Islet of Langerhans (tissue), 1 donor: ENCODE data around the gene SLC2A8.

Experiments
- FAIRE-seq: peaks from one replicate; lab custom pipeline; 2011; peaks lifted over from hg19 to GRCh38; lab: Jason Lieb, UNC

The SLC2A8 gene

DNA sequence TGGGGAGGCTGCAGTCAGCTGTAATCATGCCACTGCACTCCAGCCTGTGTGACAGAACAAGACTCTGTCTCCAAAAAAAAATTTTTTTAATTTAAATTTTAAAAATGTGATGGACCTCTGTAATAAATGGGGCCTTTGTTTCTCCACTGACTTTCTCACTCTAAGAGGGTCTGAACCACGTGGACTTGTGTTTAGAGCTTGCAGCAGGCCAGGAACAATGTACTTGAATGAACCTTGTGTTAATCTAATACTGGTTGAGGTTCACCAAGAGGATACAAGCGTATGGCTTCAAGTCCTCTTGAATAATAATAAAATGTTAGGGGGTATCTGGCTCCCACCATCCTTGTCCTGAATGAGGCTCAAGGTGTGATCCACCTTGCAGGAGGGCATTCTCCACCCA is 14.4 kb upstream of the SLC2A8 start:
- FAIRE-seq: no peak

DNA sequence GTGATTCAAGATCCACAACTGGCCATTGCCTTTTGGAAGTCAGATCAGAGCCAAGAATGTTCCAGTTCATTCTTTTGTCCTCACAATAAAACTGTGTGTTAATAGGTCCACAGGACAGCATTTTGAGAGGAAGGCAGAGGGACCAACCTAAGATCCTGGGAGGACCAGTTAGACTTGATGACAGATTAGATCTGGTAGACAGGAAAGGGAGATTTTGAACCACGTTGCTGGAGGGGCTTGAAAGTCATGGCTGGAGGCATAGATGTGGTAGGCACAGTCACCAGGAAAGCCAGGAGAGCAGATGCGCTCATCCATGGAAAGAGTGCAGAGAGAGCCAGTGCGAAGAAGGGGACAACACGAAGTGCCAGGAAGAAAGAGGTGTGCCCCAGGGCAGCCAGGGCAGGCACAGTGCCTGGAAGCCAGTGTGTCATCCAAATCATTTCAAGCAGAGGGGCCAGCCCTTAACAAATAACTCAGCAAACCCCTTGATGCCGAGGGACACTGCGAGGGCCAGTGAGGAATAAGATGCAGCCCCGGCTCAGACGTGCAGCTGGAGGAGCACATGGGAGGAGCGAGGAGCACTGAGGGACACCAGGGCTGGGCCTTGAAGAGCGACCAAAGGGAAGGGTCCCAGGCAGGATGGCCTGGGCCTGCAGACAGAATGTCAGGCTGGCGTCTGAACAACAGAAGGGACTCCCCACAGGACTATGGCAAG is 12.8 kb upstream of the SLC2A8 start:
- FAIRE-seq: no peak

DNA sequence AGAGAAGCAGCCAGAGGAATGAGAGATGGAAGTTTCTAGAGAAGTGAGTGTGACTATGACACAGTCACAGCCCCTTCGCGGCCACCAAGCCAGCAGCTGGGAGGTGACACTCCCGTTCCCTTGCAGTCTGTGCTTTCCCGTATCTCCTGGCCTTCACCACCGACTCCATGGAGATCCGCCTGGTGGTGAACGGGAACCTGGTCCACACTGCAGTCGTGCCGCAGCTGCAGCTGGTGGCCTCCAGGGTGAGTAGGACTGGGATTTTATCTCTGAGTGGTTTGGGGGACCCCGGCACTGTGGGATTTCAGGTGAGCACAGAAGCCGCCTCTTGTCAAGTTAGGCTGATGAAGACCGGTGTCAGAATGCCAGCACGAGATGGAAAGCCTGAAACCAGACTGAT is 12.1 kb upstream of the SLC2A8 start:
- FAIRE-seq: no peak

DNA sequence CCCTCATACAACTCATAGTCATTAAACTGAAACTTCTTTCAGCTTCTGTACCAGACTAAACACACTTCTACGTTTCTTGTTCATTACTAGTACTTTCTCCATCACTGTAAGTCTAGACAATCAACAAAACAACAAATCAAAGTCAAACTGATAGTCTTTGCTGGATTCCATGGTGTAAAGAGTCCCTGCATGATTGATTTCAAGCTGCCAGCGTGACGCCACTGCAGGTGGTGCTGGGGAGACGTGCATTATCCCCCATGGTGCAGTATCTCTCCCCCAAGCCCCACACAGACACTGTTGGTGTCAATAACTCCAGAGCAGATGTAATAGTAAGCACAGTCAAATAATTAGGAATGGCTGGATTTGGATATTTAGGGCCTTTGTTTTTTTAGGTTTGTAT is 10.7 kb upstream of the SLC2A8 start:
- no peak for FAIRE-seq

DNA sequence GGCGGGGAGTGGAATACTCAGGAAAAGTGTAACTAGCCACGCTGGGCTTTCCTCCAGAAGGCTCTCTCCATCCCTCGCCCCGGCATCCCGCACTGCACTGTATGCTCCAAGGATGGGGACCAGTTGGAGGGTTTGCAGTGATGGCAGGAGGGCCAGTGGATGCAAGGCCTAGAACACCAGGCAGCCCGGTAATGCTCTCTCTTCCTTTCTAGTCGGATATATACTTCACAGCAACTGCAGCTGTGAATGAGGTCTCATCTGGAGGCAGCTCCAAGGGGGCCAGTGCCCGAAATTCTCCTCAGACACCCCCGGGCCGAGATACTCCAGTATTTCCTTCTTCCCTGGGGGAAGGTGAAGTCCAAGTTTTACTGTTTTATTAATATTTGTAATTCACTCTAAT is 10.0 kb upstream of the SLC2A8 start:
- FAIRE-seq: no peak

DNA sequence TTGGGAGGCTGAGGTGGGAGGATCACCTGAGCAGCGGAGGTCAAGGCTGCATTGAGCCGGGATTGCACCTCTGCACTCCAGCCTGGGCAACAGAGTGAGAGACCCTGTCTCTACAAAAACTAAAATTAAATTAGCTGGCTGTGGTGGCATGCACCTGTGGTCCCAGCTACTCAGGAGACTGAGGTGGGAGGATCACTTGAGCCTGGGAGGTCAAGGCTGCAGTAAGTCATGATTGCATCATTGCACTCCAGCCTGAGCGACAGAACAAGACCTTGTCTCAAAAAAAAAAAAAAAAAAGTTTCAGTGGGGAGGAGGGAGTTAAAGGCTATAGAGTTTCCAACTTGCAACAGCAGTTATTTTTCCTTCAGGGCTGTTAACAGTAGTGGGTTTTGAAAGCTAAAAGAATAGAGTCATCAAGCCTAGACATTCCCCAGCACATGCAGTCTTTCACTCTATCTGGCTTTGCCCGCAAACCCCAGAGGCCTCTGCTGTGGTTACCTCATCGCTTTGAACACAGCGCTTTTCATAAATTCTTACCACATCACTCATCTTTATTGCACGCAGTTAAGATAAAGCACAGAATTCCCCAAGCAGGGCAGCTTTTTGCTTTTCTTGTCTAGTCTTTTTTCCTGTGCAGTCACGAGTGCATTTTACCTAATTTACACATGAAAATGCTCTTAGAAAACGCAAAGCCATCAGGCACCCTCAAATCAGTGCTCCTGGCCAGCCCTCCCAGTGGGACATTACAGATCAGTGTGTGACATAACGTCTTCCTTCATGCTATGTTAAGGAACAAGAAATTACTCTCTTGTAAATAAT is 8.7 kb upstream of the SLC2A8 start:
- no peak for FAIRE-seq

DNA sequence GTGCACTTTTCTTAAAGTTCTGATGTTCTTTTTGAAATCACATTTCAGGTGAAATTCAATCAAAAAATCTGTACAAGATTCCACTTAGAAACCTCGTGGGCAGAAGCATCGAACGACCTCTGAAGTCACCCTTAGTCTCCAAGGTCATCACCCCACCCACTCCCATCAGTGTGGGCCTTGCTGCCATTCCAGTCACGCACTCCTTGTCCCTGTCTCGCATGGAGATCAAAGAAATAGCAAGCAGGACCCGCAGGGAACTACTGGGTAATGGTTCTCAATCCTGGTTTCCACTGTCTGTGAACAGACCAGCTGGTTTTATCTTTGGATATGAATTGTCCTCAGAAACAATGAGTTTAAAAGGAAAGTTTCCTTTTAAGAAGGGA is 8.1 kb upstream of the SLC2A8 start:
- FAIRE-seq: no peak

DNA sequence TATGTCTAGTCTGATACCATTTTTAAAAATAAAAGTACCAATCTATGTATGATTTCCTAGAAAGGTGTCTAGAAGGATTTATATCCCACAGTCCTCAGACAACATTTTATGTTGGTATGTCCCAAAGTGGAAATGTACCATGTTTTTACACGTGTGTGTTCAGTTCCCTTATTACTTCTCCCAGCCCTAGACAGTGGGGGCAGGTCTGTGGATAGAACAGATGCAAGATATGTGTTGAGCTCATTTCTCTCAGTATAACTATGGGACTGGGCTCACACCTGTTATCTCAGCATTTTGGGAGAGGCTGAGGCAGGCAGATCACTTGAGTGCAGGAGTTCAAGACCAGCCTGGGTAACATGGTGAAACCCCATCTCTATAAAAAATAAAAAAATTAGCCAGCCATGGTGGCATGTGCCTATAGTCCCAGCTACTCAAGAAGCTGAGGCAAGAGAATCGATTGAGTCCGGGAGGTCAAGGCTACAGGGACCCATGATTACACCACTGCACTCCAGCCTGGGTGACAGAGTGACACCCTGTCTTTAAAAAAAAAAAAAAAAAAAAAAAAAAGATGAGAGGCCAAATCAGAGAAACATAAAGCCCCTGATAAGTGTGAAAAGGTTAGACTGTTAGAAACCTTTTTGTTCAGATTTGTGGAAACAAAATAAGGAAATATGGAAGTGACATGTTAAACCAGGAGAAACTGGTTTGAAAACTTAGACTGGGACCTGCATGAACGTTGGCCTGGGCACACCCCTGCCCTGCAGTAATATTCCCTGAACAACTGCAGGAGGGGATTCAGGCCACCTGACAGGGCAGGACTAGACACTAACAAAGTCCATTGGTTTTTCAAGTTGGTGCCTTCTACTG is 7.4 kb upstream of the SLC2A8 start:
- no peak for FAIRE-seq

DNA sequence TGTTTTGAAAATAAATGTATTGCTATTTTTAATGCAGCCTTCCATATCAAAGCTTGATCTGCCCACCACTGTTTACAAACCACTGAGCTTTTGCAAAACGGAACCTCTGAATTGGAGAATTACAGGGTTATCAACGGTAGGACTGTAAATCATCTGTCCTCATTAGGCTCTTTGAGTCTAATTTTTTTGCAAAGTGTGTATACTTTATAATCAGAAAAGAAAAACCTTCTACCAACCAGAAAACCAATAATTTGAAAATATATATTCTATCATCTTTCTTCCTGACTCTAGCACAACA is 6.8 kb upstream of the SLC2A8 start:
- FAIRE-seq: no peak

DNA sequence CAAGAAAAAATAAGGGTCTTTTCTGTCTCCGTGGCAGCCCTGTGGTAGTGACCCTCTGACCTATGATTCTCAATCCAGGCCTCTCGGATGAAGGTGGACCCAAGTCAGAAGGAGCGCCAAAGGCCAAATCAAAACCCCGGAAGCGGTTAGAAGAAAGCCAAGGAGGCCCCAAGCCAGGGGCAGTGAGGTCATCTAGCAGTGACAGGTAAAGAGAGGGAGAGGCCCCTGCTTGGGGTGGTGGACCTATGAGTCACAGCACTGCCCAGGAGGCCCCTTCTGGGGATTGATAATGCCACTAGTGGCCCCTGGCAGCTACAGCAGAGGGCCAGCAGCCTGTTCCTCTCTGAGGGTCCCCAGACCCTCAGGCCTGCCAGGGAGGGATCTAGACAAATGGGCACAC is 6.4 kb upstream of the SLC2A8 start:
- FAIRE-seq: no peak

DNA sequence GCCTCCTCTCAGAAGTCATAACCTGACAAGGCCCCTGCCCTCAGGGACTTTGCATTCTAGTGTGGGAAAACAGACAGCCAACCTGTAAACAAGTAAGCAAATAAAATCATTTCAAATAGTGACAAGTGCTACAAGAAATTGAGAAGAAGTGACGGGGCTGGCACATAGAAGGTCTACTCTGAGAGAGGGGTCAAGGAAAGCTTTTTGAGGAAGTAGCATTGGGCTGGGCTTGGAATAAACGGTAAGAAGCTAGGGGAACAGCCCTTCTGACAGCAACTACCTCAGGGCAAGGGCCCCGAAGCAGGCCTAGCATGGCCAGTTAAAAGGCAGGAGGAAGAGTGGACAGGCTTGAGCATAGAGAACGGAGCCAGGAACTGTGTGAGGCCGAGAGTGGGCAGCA is 4.8 kb upstream of the SLC2A8 start:
- no peak for FAIRE-seq

DNA sequence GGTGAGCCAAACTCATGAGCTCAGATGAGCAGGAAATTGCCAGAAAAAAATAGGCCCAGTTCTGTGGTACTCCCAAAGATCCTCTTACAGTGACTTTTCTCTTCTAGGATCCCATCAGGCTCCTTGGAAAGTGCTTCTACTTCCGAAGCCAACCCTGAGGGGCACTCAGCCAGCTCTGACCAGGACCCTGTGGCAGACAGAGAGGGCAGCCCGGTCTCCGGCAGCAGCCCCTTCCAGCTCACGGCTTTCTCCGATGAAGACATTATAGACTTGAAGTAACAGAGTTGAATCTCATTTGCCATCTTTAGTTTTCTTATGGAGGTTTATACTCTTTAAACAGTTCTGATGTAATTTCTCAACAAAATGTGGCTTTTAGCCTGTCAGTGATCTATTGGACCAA is 4.0 kb upstream of the SLC2A8 start:
- no peak for FAIRE-seq

DNA sequence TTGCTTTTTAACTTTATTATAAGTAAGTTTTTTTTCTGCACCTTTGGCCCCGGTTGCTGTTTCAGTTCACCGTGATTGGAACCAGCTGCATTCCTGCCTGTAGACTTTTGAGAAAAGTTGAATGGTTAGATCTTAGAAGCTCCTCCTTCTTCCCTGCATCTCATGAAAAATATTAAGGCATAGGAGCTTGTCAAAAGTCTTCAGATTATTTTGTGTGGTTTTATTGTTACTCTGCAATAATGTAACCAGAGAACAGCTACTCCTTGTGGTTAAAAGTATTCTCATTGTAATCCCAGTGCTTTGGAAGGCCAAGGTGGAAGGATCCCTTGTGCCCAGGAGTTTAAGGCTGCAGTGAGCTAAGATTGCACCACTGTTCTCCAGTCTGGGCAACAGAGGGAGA is 3.3 kb upstream of the SLC2A8 start:
- no peak for FAIRE-seq

DNA sequence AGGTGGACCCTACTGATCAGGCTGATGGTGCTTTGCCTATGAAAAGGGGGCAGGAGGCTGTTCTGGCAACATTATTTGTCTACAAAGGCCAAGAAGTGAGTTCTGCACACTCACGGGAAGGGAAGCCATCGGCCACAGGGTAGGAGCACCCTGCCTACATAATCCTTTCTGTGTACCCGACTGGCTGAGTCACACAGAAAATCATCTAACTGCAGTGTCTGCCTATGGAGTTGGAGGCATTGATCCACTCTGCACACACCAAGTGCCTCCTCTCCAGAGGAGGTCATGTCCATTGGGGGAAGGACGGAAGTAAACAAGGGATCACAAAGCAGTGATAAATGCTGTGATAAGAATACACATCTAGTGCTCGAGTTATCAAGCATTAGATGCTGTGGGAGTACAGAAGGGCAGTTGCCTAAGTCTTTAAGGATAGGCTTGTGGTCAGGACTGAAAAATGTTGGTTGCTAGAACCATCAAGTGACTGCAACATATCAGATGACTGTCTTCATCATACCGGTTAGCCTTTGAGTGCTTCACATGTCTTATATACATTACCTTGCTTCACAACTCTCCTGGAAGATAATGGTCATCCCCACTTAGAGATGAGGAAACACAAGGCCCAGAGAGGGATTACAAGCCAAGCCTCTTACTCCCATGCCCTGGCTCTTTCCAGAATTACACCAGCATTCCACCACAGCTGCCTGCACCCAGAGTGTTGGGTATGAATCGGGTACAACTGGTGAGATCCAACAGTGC is 1.3 kb upstream of the SLC2A8 start:
- no peak for FAIRE-seq

DNA sequence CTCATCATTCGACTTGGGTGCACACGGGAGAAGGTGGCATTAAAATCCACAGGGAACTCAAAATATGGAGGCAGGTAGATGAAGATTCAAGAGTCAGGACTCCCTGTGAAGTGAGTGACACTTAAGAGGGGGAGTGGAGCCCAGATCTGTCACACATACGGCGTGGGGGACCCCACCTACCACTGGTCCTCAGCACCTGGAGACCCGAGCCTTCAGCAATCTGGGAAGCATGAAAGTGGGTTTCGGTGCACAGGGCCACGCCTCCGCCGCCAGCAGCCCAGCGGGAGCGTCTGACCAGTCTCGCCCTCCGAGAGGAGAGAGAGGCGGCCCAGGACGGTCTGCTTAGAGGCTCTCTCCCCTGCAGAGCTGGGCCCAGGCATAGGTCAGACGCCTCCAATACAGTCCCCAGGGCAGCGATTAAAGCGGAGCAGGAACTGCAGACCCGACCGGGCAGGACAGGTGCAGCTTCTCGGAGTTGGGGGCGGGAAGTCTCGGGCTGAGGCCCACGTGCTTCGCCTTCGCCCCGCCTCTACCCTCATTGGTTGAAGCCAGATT is 639 bp upstream of the SLC2A8 start:
- FAIRE-seq: no peak

DNA sequence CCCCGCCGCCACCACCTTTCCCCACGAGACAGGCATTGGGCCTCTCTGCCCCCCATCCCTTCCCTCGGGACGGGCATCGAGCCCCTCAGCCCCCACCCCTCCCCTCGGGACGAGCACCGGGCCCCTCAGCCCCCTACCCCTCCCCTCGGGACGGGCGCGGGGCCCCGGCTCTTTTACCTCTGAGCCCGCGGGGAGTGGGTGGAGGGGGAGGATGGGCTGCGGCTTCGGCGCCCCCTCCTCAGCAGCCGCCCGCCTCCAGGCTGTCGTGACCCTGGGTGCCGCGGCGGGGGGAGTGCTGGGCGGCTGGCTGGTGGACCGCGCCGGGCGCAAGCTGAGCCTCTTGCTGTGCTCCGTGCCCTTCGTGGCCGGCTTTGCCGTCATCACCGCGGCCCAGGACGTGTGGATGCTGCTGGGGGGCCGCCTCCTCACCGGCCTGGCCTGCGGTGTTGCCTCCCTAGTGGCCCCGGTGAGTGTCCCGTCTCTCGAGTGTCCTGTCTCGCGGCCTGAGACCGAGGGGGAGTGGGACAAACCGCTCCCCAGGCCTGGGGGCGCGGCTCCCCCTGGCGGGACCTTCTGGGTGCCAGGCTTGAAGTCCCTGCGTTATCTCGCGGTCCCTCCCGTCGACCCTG is 791 bp downstream of the SLC2A8 start:
- FAIRE-seq: no peak

DNA sequence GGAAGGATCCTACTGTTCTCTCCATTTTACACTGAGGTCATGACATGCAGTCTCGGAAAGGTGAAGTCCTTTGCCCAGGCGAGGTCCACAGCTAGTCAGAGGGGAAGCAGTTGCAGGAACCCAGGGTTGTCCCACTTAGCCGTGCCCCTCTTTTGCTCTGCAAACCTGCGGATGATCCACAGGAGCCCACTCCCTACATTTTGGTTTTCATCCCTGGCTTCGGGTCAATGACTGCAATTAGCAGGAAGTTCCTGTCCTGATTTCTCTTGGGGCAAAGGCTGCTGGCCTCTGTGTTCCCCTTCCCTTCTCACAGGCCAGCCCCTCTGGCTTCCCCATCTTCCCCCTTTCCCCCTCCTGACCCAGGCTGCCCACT is 1.3 kb downstream of the SLC2A8 start:
- no peak for FAIRE-seq

DNA sequence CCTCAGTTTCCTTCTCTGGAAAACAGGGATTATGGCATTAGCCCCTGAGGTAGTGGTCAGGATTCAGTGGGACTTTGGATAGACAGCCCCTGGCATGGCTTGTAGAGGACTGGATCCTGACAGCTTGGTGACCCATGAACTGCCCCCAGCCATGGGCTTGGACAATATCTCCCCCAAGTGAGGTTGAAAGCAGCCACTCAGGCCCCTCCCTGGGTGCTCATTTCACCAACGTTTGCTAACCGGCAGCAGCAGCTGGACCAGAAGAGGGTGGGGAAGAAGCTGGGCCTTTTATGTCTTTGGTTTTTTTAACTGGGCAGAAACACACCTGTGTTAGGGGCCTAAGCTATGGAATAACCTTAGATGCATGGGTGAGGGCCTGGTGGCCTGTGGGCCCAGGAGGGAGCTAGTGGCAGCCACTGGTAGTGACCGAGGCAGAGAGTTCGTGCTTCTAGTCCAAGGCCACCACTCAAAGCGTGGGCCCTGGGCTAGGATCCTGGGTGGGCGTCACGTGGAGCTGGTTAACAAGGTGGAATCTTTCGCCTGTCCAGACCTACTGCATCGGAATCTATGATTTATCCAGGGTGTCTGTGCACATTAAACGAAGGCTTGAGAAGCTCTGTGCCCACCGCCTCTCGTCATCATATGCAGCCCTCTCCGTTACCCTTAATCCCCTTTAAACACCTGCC is 1.9 kb downstream of the SLC2A8 start:
- no peak for FAIRE-seq

DNA sequence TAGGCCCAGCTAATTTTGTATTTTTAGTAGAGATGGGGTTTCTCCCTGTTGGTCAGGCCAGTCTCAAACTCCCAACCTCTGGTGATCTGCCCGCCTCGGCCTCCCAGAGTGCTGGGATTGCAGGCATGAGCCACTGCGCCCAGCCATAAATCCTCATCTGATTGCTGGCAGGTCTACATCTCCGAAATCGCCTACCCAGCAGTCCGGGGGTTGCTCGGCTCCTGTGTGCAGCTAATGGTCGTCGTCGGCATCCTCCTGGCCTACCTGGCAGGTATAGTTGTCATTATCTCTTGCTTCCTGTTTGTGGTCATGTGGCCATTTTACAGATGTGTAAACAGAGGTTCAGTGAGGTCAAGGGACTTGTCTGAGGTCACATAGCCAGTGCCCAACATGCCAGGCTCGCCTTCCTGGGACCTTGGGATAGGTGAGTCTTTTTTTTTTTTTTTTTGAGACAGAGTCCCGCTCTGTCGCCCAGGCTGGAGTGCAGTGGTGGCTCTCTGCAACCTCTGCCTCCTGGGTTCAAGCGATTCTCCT is 2.8 kb downstream of the SLC2A8 start:
- FAIRE-seq: no peak

DNA sequence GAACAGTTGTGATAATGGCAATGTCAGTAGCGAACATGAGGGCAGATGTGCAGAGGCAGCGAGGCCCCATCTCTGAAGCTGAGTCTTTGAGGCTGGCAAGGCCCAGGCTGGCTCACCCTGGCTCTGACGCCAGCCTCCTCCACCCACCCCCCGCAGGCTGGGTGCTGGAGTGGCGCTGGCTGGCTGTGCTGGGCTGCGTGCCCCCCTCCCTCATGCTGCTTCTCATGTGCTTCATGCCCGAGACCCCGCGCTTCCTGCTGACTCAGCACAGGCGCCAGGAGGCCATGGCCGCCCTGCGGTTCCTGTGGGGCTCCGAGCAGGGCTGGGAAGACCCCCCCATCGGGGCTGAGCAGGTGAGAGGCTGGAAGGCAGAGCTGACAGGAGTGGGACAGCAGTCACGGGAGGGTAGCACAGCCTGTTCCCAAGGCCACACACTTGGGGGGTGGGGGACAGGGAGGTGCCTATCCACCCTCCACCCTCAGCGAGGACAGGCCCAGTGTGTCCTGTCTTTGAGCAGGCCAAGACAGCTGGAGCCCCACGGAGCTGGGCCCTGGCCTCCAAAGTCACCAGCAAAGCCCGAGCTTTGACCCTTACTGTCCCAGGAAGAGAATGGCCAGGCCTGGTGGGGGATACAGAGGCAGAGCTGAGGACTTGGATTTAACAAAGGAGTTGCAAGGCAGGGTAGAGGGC is 5.6 kb downstream of the SLC2A8 start:
- FAIRE-seq: no peak
